ENCODE results near the gene LRBA. TPM values are rescaled to one million over a fixed set of nuclear protein-coding genes. Genes with fewer than 3 reads are reported as not detected.

LRBA gene
- total RNA-seq, 1 experiment from 2014 or later, result 55.3 TPM

DNA sequence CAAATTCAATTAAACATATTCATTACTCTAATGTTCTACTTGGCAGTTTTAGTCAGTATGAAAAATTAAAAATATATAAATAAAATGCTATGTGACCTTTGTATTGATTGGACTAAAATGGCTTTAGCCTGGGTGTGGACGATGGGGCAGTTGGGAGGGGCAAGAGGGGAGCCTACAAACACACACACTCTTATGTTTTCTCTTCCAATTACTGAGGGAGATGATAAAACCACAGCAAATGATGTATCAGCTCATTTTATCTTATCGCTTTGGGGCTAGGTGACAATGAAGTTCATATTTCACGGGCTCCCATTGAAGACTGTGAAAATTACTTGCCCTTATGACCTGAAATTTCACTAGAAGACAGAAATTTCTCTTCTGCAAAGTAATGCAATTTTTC is 517.5 kb downstream of the LRBA start:
- H3K4me1 ChIP-seq (ENCODE audit: insufficient read depth, low read length), result no peaks in the 10 kb centered on the region
- H3K27me3 Mint-ChIP-seq (ENCODE audit: low read depth), result no peaks in the 10 kb centered on the region

More for the DNA sequence above, 517.5 kb downstream of the LRBA start:
- Histone ChIP-seq H2AFZ (ENCODE audit: low read length) (no peak overlapping the region), H3T11ph (ENCODE audit: low read length) (no peak overlapping the region), H2BK120ac (ENCODE audit: low read depth, low read length, poor library complexity, severe bottlenecking) (no peak overlapping the region), H4K20me1 (ENCODE audit: control insufficient read depth, insufficient read depth, insufficient read length) (no peaks in the 10 kb centered on the region), H3K9ac (ENCODE audit: extremely low read depth, insufficient read length, low read length) (no peak overlapping the region), H3K23ac (ENCODE audit: insufficient read length, low read depth, low read length) (no peak overlapping the region), H3K27me3 (ENCODE audit: insufficient read depth, low read length) (no peaks in the 10 kb centered on the region), H3K18ac (ENCODE audit: insufficient read length, low read depth, low read length) (no peak overlapping the region), H2BK15ac (ENCODE audit: low read depth, low read length) (no peak overlapping the region), H3K4me2 (ENCODE audit: insufficient read depth, insufficient read length, low read length) (no peak overlapping the region), H4K5ac (ENCODE audit: insufficient read length, low read depth, low read length) (no peak overlapping the region), H3K9me3 (ENCODE audit: control insufficient read depth, low read depth, low read length) (no peaks in the 10 kb centered on the region), H3K23me2 (ENCODE audit: insufficient read length, low read depth, low read length, poor library complexity, severe bottlenecking) (no peaks in the 10 kb centered on the region), H3K79me1 (ENCODE audit: insufficient read depth, low read depth, low read length, poor library complexity, severe bottlenecking) (no peaks in the 10 kb centered on the region), H3K27ac (ENCODE audit: insufficient read length, low read depth, low read length) (no peak overlapping the region), H3K14ac (ENCODE audit: insufficient read depth, low read length) (no peak overlapping the region), H2AK5ac (ENCODE audit: insufficient read length, low read length) (no peak overlapping the region), H2BK5ac (ENCODE audit: insufficient read length, low read length) (no peak overlapping the region), H3K56ac (ENCODE audit: insufficient read length, low read depth, low read length) (no peak overlapping the region), H2BK12ac (ENCODE audit: insufficient read length, low read depth, low read length) (no peak overlapping the region), H3K4ac (ENCODE audit: low read depth, low read length) (no peak overlapping the region), H3K79me2 (ENCODE audit: insufficient read depth, low read length) (no peaks in the 10 kb centered on the region), H2BK20ac (ENCODE audit: low read depth, low read length, poor library complexity, severe bottlenecking) (no peak overlapping the region), H4K8ac (replicated peaks; ENCODE audit: insufficient read length, low read depth, low read length) (no peak overlapping the region), H4K91ac (ENCODE audit: insufficient read length, low read depth, low read length) (no peak overlapping the region)
- Mint-ChIP-seq H3K4me3 (no peak overlapping the region), H3K9me3 (peaks cover 9 to 13% of the 10 kb centered on the region in 2 experiments), H3K27ac (no peak overlapping the region; a peak in 1 of 7 replicates), H3K4me1 (no peaks in the 10 kb centered on the region), H3K36me3 (ENCODE audit: insufficient read depth in 1 of 3, low read depth in 3 of 3) (peaks cover 5 to 16% (median 7%) of the 10 kb centered on the region in 3 experiments)
- TF ChIP-seq, protein P1, sequence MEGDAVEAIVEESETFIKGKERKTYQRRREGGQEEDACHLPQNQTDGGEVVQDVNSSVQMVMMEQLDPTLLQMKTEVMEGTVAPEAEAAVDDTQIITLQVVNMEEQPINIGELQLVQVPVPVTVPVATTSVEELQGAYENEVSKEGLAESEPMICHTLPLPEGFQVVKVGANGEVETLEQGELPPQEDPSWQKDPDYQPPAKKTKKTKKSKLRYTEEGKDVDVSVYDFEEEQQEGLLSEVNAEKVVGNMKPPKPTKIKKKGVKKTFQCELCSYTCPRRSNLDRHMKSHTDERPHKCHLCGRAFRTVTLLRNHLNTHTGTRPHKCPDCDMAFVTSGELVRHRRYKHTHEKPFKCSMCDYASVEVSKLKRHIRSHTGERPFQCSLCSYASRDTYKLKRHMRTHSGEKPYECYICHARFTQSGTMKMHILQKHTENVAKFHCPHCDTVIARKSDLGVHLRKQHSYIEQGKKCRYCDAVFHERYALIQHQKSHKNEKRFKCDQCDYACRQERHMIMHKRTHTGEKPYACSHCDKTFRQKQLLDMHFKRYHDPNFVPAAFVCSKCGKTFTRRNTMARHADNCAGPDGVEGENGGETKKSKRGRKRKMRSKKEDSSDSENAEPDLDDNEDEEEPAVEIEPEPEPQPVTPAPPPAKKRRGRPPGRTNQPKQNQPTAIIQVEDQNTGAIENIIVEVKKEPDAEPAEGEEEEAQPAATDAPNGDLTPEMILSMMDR (conservative IDR thresholded peaks at IDR 0.05), result no peak
- WGBS (ENCODE audit: extremely low coverage, insufficient read length, low lambda C conversion rate), result no CpG with 5 or more reads among the region's 3 CpGs
- DNase-seq, result no peak
